Adrenal gland (tissue), 12 donors: ENCODE data around the gene SKP1. TPM values are rescaled to one million over a fixed set of nuclear protein-coding genes. Genes with fewer than 3 reads are reported as not detected.

ENCODE experiments used
- DNase-seq, 7 donors: peaks; one replicate each; pipeline ENCODE4 v3.0.0-alpha.2; 2019 to 2020
- H3K27ac ChIP-seq, 5 donors: fragments of 200-600 bp; sonication (generic) in 4 of 5; 1 replicate in 3 of 5; 2 replicates in 2 of 5; pipeline versions ENCODE4 v1.5.1 to v1.8.0; 2016 to 2020; ENCODE audit warnings: mild to moderate bottlenecking in 1 of 5
- H3K27me3 ChIP-seq: fragments of 200-600 bp; 2 replicates; pipeline ENCODE4 v1.8.0; 2021
- H3K36me3 ChIP-seq, 2 donors: fragments of 200-600 bp; replicated peaks in 1 of 2; 1 replicate in 1 of 2; 2 replicates in 1 of 2; pipeline versions ENCODE4 v1.5.1 to v1.8.0; 2018 to 2022
- H3K4me1 ChIP-seq, 2 donors: fragments of 200-600 bp; replicated peaks in 1 of 2; 1 replicate in 1 of 2; 2 replicates in 1 of 2; pipeline versions ENCODE4 v1.5.1 to v1.8.0; 2018 to 2021
- H3K4me3 ChIP-seq, 4 donors: fragments of 200-600 bp; sonication (generic) in 3 of 4; one replicate each; pipeline ENCODE4 v1.5.1; 2016 to 2018
- H3K9me3 ChIP-seq, 3 donors: fragments of 200-600 bp; sonication (generic) in 1 of 3; replicated peaks in 1 of 3; 1 replicate in 2 of 3; 2 replicates in 1 of 3; pipeline versions ENCODE4 v1.5.1 to v1.8.0; 2016 to 2021
- POLR2A ChIP-seq, 2 donors: fragments of 450-650 bp; IDR thresholded peaks; one replicate each; pipeline ENCODE4 v1.6.1; 2017; ENCODE audit warnings: antibody characterized with exemption in 2 of 2, mild to moderate bottlenecking in 2 of 2, moderate library complexity in 1 of 2
- WGBS, 4 donors: extraction: QIAGEN DNeasy Blood & Tissue Kit in 2 of 4; methylation state at CpG; one replicate each; pipeline versions ENCODE4 v1.1.5 to v1.1.7; 2013 to 2017; 5-methylcytosine and 5-hydroxymethylcytosine counted together
- intact Hi-C, 2 donors: fragments of 100-400 bp; cut with DNase I; formaldehyde crosslinking; loops; one replicate each; pipeline versions ENCODE4 v1.14.1 to v1.15.0; 2022 to 2023
- polyA plus RNA-seq, 3 donors: library from polyadenylated mRNA; stranded (reverse); fragments of 200-250 nt in 2 of 3; fragments of 350-450 nt in 1 of 3; fragmentation: Illumina TruSeq in 1 of 3; extraction: RNeasy Lipid Tissue Mini Kit (QIAGEN cat#74804) in 1 of 3; gene quantifications; one replicate each; pipeline ENCODE4 v1.2.3, GENCODE V29; 2013 to 2014
- total RNA-seq, 9 donors: library from RNA; depleted of rRNA in 4 of 9; stranded (reverse); fragments of >200 nt in 4 of 9; fragments of 120-200 nt in 1 of 9; fragmentation: NEBNext Ultra II Directional in 1 of 9; extraction: Animal tissue kit (Norgen Biotek cat#: 25700) in 1 of 9; gene quantifications; one replicate each; pipeline versions ENCODE4 v1.1.0 to v1.2.4, GENCODE V29; 2013 to 2023
- TF ChIP-seq, protein P1 (sequence below), 6 experiments: fragments of 450-650 bp in 4 of 6; fragments of 200-600 bp in 2 of 6; sonication (generic) in 1 of 6; IDR thresholded peaks; 1 replicate in 5 of 6; 2 replicates in 1 of 6; pipeline versions ENCODE4 v1.5.1 to v1.8.0; 2016 to 2021; ENCODE audit warnings: antibody characterized with exemption in 6 of 6, mild to moderate bottlenecking in 2 of 6, moderate library complexity in 1 of 6
- donor health status: healthy with polysubstance abuse.
- donor health status: Bipolar disorder and iron deficiency.
- donor health status: DM: yes; HTN: yes; CAD: no.
- donor health status: DM: no; HTN: no; CAD: no.
- donor health status: DM: no; HTN: no; CAD: no.
- donor health status: DM: yes; HTN: yes; CAD: no.

SKP1 gene
- total and polyA plus RNA-seq, 12 donors = 121 to 1,485 (median 377) TPM

DNA sequence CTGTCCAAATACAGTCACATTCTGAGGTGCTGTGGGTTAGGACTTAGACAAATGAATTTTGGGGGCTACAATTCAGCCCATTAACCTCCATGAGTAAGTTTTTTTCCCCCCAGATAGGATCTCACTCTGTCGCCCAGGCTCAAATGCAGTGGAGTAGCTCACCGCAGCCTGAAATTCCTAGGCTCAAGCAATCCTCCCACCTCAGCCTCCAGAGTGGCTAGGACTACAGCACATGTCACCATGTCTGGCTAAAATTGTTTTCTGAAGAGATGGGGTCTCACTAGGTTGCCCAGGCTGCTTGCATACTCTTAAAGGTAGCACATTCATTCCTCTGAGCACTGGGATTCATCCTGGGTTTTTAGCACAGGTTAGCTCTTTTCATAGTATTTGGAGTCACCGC is 26.9 kb upstream of the SKP1 start:
- Histone ChIP-seq H3K36me3 (peaks cover 0 to 61% of the 10 kb centered on the region in 2 donors), H3K4me3 (no peak overlapping the region), H3K27me3 (no peaks in the 10 kb centered on the region), H3K4me1 (peaks cover 0 to 21% of the 10 kb centered on the region in 2 donors), H3K9me3 (no peaks in the 10 kb centered on the region), H3K27ac (no peak overlapping the region)
- intact Hi-C loops = no loop called here
- no peak for DNase-seq
- TF ChIP-seq POLR2A (IDR thresholded peaks at IDR 0.05) = no peak
- TF ChIP-seq, protein P1, sequence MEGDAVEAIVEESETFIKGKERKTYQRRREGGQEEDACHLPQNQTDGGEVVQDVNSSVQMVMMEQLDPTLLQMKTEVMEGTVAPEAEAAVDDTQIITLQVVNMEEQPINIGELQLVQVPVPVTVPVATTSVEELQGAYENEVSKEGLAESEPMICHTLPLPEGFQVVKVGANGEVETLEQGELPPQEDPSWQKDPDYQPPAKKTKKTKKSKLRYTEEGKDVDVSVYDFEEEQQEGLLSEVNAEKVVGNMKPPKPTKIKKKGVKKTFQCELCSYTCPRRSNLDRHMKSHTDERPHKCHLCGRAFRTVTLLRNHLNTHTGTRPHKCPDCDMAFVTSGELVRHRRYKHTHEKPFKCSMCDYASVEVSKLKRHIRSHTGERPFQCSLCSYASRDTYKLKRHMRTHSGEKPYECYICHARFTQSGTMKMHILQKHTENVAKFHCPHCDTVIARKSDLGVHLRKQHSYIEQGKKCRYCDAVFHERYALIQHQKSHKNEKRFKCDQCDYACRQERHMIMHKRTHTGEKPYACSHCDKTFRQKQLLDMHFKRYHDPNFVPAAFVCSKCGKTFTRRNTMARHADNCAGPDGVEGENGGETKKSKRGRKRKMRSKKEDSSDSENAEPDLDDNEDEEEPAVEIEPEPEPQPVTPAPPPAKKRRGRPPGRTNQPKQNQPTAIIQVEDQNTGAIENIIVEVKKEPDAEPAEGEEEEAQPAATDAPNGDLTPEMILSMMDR (IDR thresholded peaks at IDR 0.05) = no peak
- 96 to 100% (median 98%) methylated on average over 3 of the region's 3 CpGs for WGBS, 4 donors

DNA sequence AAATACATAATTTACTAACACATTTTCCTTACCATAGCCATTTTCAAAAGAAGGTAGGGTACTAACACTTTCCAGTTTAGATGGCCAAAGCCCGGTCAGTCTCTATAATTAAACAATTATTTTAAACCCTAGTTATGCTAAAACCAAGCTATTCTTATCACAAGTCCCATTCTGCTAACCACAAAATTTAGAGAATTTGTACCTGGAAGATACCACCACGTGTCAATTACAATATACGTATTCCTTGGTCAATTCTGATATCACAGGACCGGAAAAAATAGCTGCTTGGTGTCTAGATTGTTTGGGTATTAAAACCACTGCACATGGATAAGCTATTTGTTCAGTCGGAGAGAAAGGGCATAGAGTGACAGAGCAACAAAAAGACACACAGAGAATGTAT is 18.9 kb upstream of the SKP1 start:
- peaks cover 0 to 49% of the 10 kb centered on the region in 2 donors for H3K36me3 ChIP-seq
- H3K9me3 ChIP-seq = no peaks in the 10 kb centered on the region
- intact Hi-C loops = no loop called here
- H3K27ac ChIP-seq = no peak overlapping the region
- no peaks in the 10 kb centered on the region for H3K4me1 ChIP-seq
- no peak overlapping the region for H3K4me3 ChIP-seq
- H3K27me3 ChIP-seq = no peaks in the 10 kb centered on the region
- WGBS, 4 donors = 74 to 76% (median 76%) methylated on average over 5 of the region's 5 CpGs
- no peak for DNase-seq
- TF ChIP-seq POLR2A (IDR thresholded peaks at IDR 0.05) = no peak
- TF ChIP-seq, protein P1 (IDR thresholded peaks at IDR 0.05) = no peak

DNA sequence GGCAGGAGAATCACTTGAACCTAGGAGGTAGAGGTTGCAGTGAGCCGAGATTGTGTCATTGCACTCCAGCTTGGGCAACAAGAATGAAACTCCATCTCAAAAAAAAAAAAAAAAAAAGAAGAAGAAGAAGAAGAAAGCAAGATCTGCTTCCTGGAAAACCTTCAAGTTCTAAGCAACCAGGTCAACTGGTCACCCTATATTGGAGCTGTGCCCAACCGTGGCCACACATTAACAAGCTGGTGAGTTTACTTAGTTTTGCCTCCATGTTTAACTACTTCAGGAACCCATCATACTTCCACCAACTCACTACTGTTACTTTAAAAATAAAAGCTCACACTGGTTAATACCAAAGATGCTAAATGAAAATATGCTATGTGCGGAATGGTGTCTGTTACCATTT is 12.3 kb upstream of the SKP1 start:
- H3K27ac ChIP-seq = no peak overlapping the region
- no peak overlapping the region for H3K4me3 ChIP-seq
- 83 to 91% (median 88%) methylated on average over 2 to 3 of the region's 3 CpGs for WGBS, 4 donors
- no peak for DNase-seq
- TF ChIP-seq, protein P1 (IDR thresholded peaks at IDR 0.05) = no peak
- no peak for TF ChIP-seq POLR2A (IDR thresholded peaks at IDR 0.05)
- H3K4me1 ChIP-seq = no peaks in the 10 kb centered on the region
- H3K9me3 ChIP-seq = no peaks in the 10 kb centered on the region
- intact Hi-C loops = loop anchor here in 1 of 2 donors (10.0 kb wide), 1 partner anchor 406 kb away; no protein-coding TSS in a partner anchor
- H3K27me3 ChIP-seq = no peaks in the 10 kb centered on the region
- no peaks in the 10 kb centered on the region for H3K36me3 ChIP-seq

DNA sequence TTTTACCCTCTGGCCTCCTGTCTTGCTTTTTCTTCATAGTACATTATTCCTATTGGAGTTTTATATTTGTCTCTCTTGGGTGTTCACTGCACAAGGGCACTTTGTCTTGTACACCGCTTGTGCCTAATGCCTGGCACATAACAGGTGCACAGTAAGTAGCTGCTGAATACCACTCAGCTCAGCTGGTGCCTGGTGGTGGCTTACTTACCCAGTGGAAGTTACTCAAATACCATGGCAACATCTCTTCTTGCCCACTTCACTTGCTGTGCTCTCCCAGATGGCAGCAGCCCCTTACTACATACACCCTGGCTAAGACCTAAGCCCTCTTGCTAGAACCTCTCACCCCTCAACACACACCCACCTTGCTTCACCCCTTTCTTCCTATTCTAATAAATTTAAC is 11.3 kb upstream of the SKP1 start:
- Histone ChIP-seq H3K9me3 (no peaks in the 10 kb centered on the region), H3K27me3 (no peaks in the 10 kb centered on the region), H3K4me3 (no peak overlapping the region), H3K36me3 (no peaks in the 10 kb centered on the region), H3K27ac (no peak overlapping the region), H3K4me1 (no peaks in the 10 kb centered on the region)
- intact Hi-C loops = loop anchor here in 1 of 2 donors (10.0 kb wide), 1 partner anchor 407 kb away; no protein-coding TSS in a partner anchor
- 64 to 81% (median 73%) methylated on average over 1 of the region's 1 CpG for WGBS, 4 donors
- no peak for TF ChIP-seq POLR2A (IDR thresholded peaks at IDR 0.05)
- DNase-seq = no peak
